GM12892 (cell line): ENCODE measurements around the gene SRRM3.

Source experiments
- POLR2A ChIP-seq: IDR thresholded peaks from 2 replicates; pipeline ENCODE4 v1.6.1; 2011; ENCODE audit warnings: low read depth, low read length, control low read depth
- POLR2AphosphoS5 ChIP-seq: IDR thresholded peaks from 2 replicates; pipeline ENCODE4 v1.6.1; 2011; ENCODE audit warnings: low read depth, low read length, control low read depth
- TAF1 ChIP-seq: IDR thresholded peaks from 2 replicates; pipeline ENCODE4 v1.6.1; 2011; ENCODE audit warnings: low read depth, mild to moderate bottlenecking, control low read depth, low read length, borderline replicate concordance

GRCh38 chr7:76303202-76304147 lies 101.8 kb downstream of the SRRM3 start:
- TF ChIP-seq POLR2A (no peak), POLR2AphosphoS5 (no peak), TAF1 (no peak)
